Measurements from ENCODE around the gene COL17A1.

The COL17A1 gene

GRCh38 chr10:104059364-104059763 lies 26.3 kb downstream of the COL17A1 start:
- no peak overlapping the region for H2BK15ac ChIP-seq (ENCODE audit: low read length)
- H3K14ac ChIP-seq (ENCODE audit: low read length), result no peak overlapping the region
- H2BK12ac ChIP-seq (ENCODE audit: low read length), result no peak overlapping the region
- H3K23ac ChIP-seq (ENCODE audit: low read depth, low read length, poor library complexity), result no peak overlapping the region
- H2AK5ac ChIP-seq (ENCODE audit: low read depth, low read length), result no peak overlapping the region
- H3K27me3 ChIP-seq (ENCODE audit: control insufficient read depth in 3 of 3, insufficient read depth in 3 of 3, low read depth in 1 of 3, low read length in 3 of 3), result peaks cover 0 to 2% (median 0%) of the 10 kb centered on the region in 3 experiments
- peak overlapping the region; percentile 14 for H2BK5ac ChIP-seq (ENCODE audit: low read length)
- H3K4me2 ChIP-seq (ENCODE audit: insufficient read depth, low read length, poor library complexity, severe bottlenecking), result no peak overlapping the region
- no peaks in the 10 kb centered on the region for H3K79me1 ChIP-seq (ENCODE audit: low read depth, low read length)
- H3K4me1 ChIP-seq (ENCODE audit: control insufficient read depth in 2 of 2, insufficient read depth in 1 of 2, low read depth in 1 of 2, low read length in 2 of 2), result peaks cover 0 to 13% of the 10 kb centered on the region in 2 donors
- H3K9me3 ChIP-seq (replicated peaks in 1 of 2; ENCODE audit: control insufficient read depth in 2 of 2, insufficient read depth in 1 of 2, low read depth in 1 of 2, low read length in 2 of 2), result no peaks in the 10 kb centered on the region
- no peak overlapping the region for H3K27ac ChIP-seq (replicated peaks; ENCODE audit: low read length)
- no peak for DNase-seq (ENCODE audit: low spot score)
- no peak overlapping the region for H3K4me3 ChIP-seq (ENCODE audit: low read length in 2 of 2)
- no peak overlapping the region for H3K18ac ChIP-seq (ENCODE audit: low read length)
- no peak overlapping the region for H3K9ac ChIP-seq (ENCODE audit: low read depth, low read length, poor library complexity)
- WGBS, 2 donors (ENCODE audit: extremely low coverage in 2 of 2, insufficient read length in 2 of 2, insufficient replicate concordance in 1 of 2), result no CpG with 5 or more reads among the region's 4 CpGs
- H2BK120ac ChIP-seq (ENCODE audit: low read depth, low read length), result no peak overlapping the region
- H4K91ac ChIP-seq (ENCODE audit: low read depth, low read length, poor library complexity), result no peak overlapping the region
- H3K36me3 ChIP-seq (replicated peaks in 1 of 2; ENCODE audit: control insufficient read depth in 2 of 2, insufficient read depth in 2 of 2, low read length in 2 of 2), result no peaks in the 10 kb centered on the region
- H3K4ac ChIP-seq (ENCODE audit: low read length), result no peak overlapping the region
- H2AFZ ChIP-seq (ENCODE audit: low read length), result no peak overlapping the region
- no peak overlapping the region for H4K8ac ChIP-seq (ENCODE audit: low read depth, low read length)

- Histone ChIP-seq H3K4me3 (ENCODE audit: low read length in 2 of 2) (no peak overlapping the region), H2BK120ac (ENCODE audit: low read depth, low read length) (no peak overlapping the region), H3K4ac (ENCODE audit: low read length) (no peak overlapping the region), H3K79me1 (ENCODE audit: low read depth, low read length) (no peaks in the 10 kb centered on the region), H3K27me3 (ENCODE audit: control insufficient read depth in 3 of 3, insufficient read depth in 3 of 3, low read depth in 1 of 3, low read length in 3 of 3) (peaks cover 0 to 12% (median 0%) of the 10 kb centered on the region in 3 experiments), H4K8ac (ENCODE audit: low read depth, low read length) (no peak overlapping the region), H3K9me3 (replicated peaks in 1 of 2; ENCODE audit: control insufficient read depth in 2 of 2, insufficient read depth in 1 of 2, low read depth in 1 of 2, low read length in 2 of 2) (no peaks in the 10 kb centered on the region), H3K14ac (ENCODE audit: low read length) (no peak overlapping the region), H2BK5ac (ENCODE audit: low read length) (no peak overlapping the region), H2AK5ac (ENCODE audit: low read depth, low read length) (no peak overlapping the region), H3K36me3 (replicated peaks in 1 of 2; ENCODE audit: control insufficient read depth in 2 of 2, insufficient read depth in 2 of 2, low read length in 2 of 2) (no peaks in the 10 kb centered on the region), H3K23ac (ENCODE audit: low read depth, low read length, poor library complexity) (no peak overlapping the region), H4K91ac (ENCODE audit: low read depth, low read length, poor library complexity) (no peak overlapping the region), H3K18ac (ENCODE audit: low read length) (peak overlapping the region; percentile 65), H2BK15ac (ENCODE audit: low read length) (peak overlapping the region; percentile 22), H2AFZ (ENCODE audit: low read length) (no peak overlapping the region), H2BK12ac (ENCODE audit: low read length) (peak overlapping the region; percentile 51), H3K4me1 (ENCODE audit: control insufficient read depth in 2 of 2, insufficient read depth in 1 of 2, low read depth in 1 of 2, low read length in 2 of 2) (peaks cover 0 to 13% of the 10 kb centered on the region in 2 donors), H3K9ac (ENCODE audit: low read depth, low read length, poor library complexity) (no peak overlapping the region), H3K27ac (replicated peaks; ENCODE audit: low read length) (peak overlapping the region; percentile 62), H3K4me2 (ENCODE audit: insufficient read depth, low read length, poor library complexity, severe bottlenecking) (no peak overlapping the region)
- WGBS, 2 donors (ENCODE audit: extremely low coverage in 2 of 2, insufficient read length in 2 of 2, insufficient replicate concordance in 1 of 2), result no CpG with 5 or more reads among the region's 6 CpGs
- peak; percentile 40 for DNase-seq (ENCODE audit: low spot score)
These were observed 28.0 kb downstream of the COL17A1 start for GRCh38 chr10:104057717-104058116.

- H4K8ac ChIP-seq (ENCODE audit: low read depth, low read length), result peak overlapping the region; percentile 90
- no peak overlapping the region for H3K4me3 ChIP-seq (ENCODE audit: low read length in 2 of 2)
- peaks cover 0 to 13% of the 10 kb centered on the region in 2 donors for H3K4me1 ChIP-seq (ENCODE audit: control insufficient read depth in 2 of 2, insufficient read depth in 1 of 2, low read depth in 1 of 2, low read length in 2 of 2)
- peak overlapping the region; percentile 1 for H4K91ac ChIP-seq (ENCODE audit: low read depth, low read length, poor library complexity)
- no peak for DNase-seq (ENCODE audit: low spot score)
- peak overlapping the region; percentile 20 for H3K27ac ChIP-seq (replicated peaks; ENCODE audit: low read length)
- H3K23ac ChIP-seq (ENCODE audit: low read depth, low read length, poor library complexity), result peak overlapping the region; percentile 12
- H2BK5ac ChIP-seq (ENCODE audit: low read length), result peak overlapping the region; percentile 76
- peak overlapping the region; percentile 99 for H2AK5ac ChIP-seq (ENCODE audit: low read depth, low read length)
- H3K14ac ChIP-seq (ENCODE audit: low read length), result no peak overlapping the region
- H3K9ac ChIP-seq (ENCODE audit: low read depth, low read length, poor library complexity), result no peak overlapping the region
- peaks cover 0 to 14% (median 0%) of the 10 kb centered on the region in 3 experiments for H3K27me3 ChIP-seq (ENCODE audit: control insufficient read depth in 3 of 3, insufficient read depth in 3 of 3, low read depth in 1 of 3, low read length in 3 of 3)
- H3K18ac ChIP-seq (ENCODE audit: low read length), result peak overlapping the region; percentile 80
- H2BK12ac ChIP-seq (ENCODE audit: low read length), result peak overlapping the region; percentile 64
- no CpG with 5 or more reads among the region's 14 CpGs for WGBS, 2 donors (ENCODE audit: extremely low coverage in 2 of 2, insufficient read length in 2 of 2, insufficient replicate concordance in 1 of 2)
- H2BK120ac ChIP-seq (ENCODE audit: low read depth, low read length), result peak overlapping the region; percentile 69
- H2AFZ ChIP-seq (ENCODE audit: low read length), result no peak overlapping the region
- no peaks in the 10 kb centered on the region for H3K79me1 ChIP-seq (ENCODE audit: low read depth, low read length)
- H3K4ac ChIP-seq (ENCODE audit: low read length), result peak overlapping the region; percentile 72
- H2BK15ac ChIP-seq (ENCODE audit: low read length), result peak overlapping the region; percentile 88
- H3K36me3 ChIP-seq (replicated peaks in 1 of 2; ENCODE audit: control insufficient read depth in 2 of 2, insufficient read depth in 2 of 2, low read length in 2 of 2), result no peaks in the 10 kb centered on the region
- H3K4me2 ChIP-seq (ENCODE audit: insufficient read depth, low read length, poor library complexity, severe bottlenecking), result no peak overlapping the region
- no peaks in the 10 kb centered on the region for H3K9me3 ChIP-seq (replicated peaks in 1 of 2; ENCODE audit: control insufficient read depth in 2 of 2, insufficient read depth in 1 of 2, low read depth in 1 of 2, low read length in 2 of 2)
These were observed 28.9 kb downstream of the COL17A1 start for GRCh38 chr10:104056619-104057273.

GRCh38 chr10:104054430-104054829 lies 31.2 kb downstream of the COL17A1 start:
- Histone ChIP-seq H3K18ac (ENCODE audit: low read length) (no peak overlapping the region), H4K91ac (ENCODE audit: low read depth, low read length, poor library complexity) (no peak overlapping the region), H3K23ac (ENCODE audit: low read depth, low read length, poor library complexity) (no peak overlapping the region), H3K4me2 (ENCODE audit: insufficient read depth, low read length, poor library complexity, severe bottlenecking) (no peak overlapping the region), H2BK12ac (ENCODE audit: low read length) (no peak overlapping the region), H2BK15ac (ENCODE audit: low read length) (peak overlapping the region; percentile 45), H3K9me3 (replicated peaks in 1 of 2; ENCODE audit: control insufficient read depth in 2 of 2, insufficient read depth in 1 of 2, low read depth in 1 of 2, low read length in 2 of 2) (no peaks in the 10 kb centered on the region), H3K4ac (ENCODE audit: low read length) (no peak overlapping the region), H2BK120ac (ENCODE audit: low read depth, low read length) (no peak overlapping the region), H2AFZ (ENCODE audit: low read length) (no peak overlapping the region), H2BK5ac (ENCODE audit: low read length) (no peak overlapping the region), H3K27ac (replicated peaks; ENCODE audit: low read length) (no peak overlapping the region), H4K8ac (ENCODE audit: low read depth, low read length) (no peak overlapping the region), H3K36me3 (replicated peaks in 1 of 2; ENCODE audit: control insufficient read depth in 2 of 2, insufficient read depth in 2 of 2, low read length in 2 of 2) (no peaks in the 10 kb centered on the region), H3K79me1 (ENCODE audit: low read depth, low read length) (no peaks in the 10 kb centered on the region), H2AK5ac (ENCODE audit: low read depth, low read length) (no peak overlapping the region), H3K14ac (ENCODE audit: low read length) (no peak overlapping the region), H3K27me3 (ENCODE audit: control insufficient read depth in 3 of 3, insufficient read depth in 3 of 3, low read depth in 1 of 3, low read length in 3 of 3) (peaks cover 0 to 14% (median 0%) of the 10 kb centered on the region in 3 experiments), H3K9ac (ENCODE audit: low read depth, low read length, poor library complexity) (no peak overlapping the region), H3K4me3 (ENCODE audit: low read length in 2 of 2) (no peak overlapping the region), H3K4me1 (ENCODE audit: control insufficient read depth in 2 of 2, insufficient read depth in 1 of 2, low read depth in 1 of 2, low read length in 2 of 2) (peaks cover 0 to 12% of the 10 kb centered on the region in 2 donors)
- DNase-seq (ENCODE audit: low spot score), result no peak
- WGBS, 2 donors (ENCODE audit: extremely low coverage in 2 of 2, insufficient read length in 2 of 2, insufficient replicate concordance in 1 of 2), result no CpG with 5 or more reads among the region's 8 CpGs

All from neuronal stem cell (in vitro differentiated cells).